Astrocyte (in vitro differentiated cells and primary cell): ENCODE results near the gene APBA2. TPM values are rescaled to one million over a fixed set of nuclear protein-coding genes. Genes with fewer than 3 reads are reported as not detected.

Experiments used
- DNase-seq: peaks from one replicate; pipeline ENCODE4 v3.0.0-alpha.2; 2010; ENCODE audit warnings: low read depth
- FAIRE-seq: peaks from 2 replicates; lab custom pipeline; 2011; peaks lifted over from hg19 to GRCh38; lab: Jason Lieb, UNC
- H2AFZ ChIP-seq: 2 replicates; pipeline ENCODE4 v1.6.0; 2012; ENCODE audit warnings: low read depth, low read length, inconsistent platforms
- H3K27ac ChIP-seq: 2 replicates; pipeline ENCODE4 v1.5.1; 2011; ENCODE audit warnings: low read depth, low read length, inconsistent platforms
- H3K27me3 ChIP-seq: 2 replicates; pipeline ENCODE4 v1.6.0; 2011; ENCODE audit warnings: low read length, inconsistent platforms; ENCODE audit not compliant: insufficient read depth
- H3K36me3 ChIP-seq: 2 replicates; pipeline ENCODE4 v1.5.1; 2011; ENCODE audit warnings: low read length, inconsistent platforms; ENCODE audit not compliant: insufficient read depth
- H3K4me1 ChIP-seq: 2 replicates; pipeline ENCODE4 v1.5.1; 2011; ENCODE audit warnings: low read length, inconsistent platforms; ENCODE audit not compliant: insufficient read depth
- H3K4me2 ChIP-seq: 2 replicates; pipeline ENCODE4 v1.6.0; 2012; ENCODE audit warnings: low read length, inconsistent platforms
- H3K4me3 ChIP-seq: 2 replicates; pipeline ENCODE4 v1.5.1; 2011; ENCODE audit warnings: low read depth, mild to moderate bottlenecking, low read length, inconsistent platforms; ENCODE audit not compliant: insufficient read depth
- H3K79me2 ChIP-seq: 2 replicates; pipeline ENCODE4 v1.6.0; 2012; ENCODE audit warnings: mild to moderate bottlenecking, low read length, inconsistent platforms; ENCODE audit not compliant: insufficient read depth
- H3K9ac ChIP-seq: 2 replicates; pipeline ENCODE4 v1.6.0; 2012; ENCODE audit warnings: mild to moderate bottlenecking, low read length, inconsistent platforms
- H3K9me3 ChIP-seq: 2 replicates; pipeline ENCODE4 v1.5.1; 2012; ENCODE audit warnings: low read depth, mild to moderate bottlenecking, low read length, inconsistent platforms; ENCODE audit not compliant: insufficient read depth
- H4K20me1 ChIP-seq: 2 replicates; pipeline ENCODE4 v1.6.0; 2012; ENCODE audit warnings: low read length, inconsistent platforms; ENCODE audit not compliant: insufficient read depth
- H3K27ac Mint-ChIP-seq: one replicate; pipeline ENCODE4 v1.8.0; 2021; ENCODE audit warnings: mild to moderate bottlenecking, mixed read lengths; ENCODE audit not compliant: unreplicated experiment
- H3K27me3 Mint-ChIP-seq: one replicate; pipeline ENCODE4 v1.8.0; 2021; ENCODE audit warnings: low read depth, mixed read lengths; ENCODE audit not compliant: unreplicated experiment
- H3K36me3 Mint-ChIP-seq: one replicate; pipeline ENCODE4 v1.8.0; 2021; ENCODE audit warnings: low read depth, mixed read lengths; ENCODE audit not compliant: unreplicated experiment
- H3K4me1 Mint-ChIP-seq: one replicate; pipeline ENCODE4 v1.8.0; 2021; ENCODE audit warnings: low read depth, mixed read lengths; ENCODE audit not compliant: unreplicated experiment
- H3K4me3 Mint-ChIP-seq: one replicate; pipeline ENCODE4 v1.8.0; 2021; ENCODE audit warnings: mild to moderate bottlenecking, moderate library complexity, mixed read lengths; ENCODE audit not compliant: unreplicated experiment
- H3K9me3 Mint-ChIP-seq: one replicate; pipeline ENCODE4 v1.8.0; 2021; ENCODE audit warnings: mild to moderate bottlenecking, mixed read lengths; ENCODE audit not compliant: unreplicated experiment
- CTCF ChIP-seq: IDR thresholded peaks from 2 replicates; pipeline ENCODE4 v1.5.1; 2011; ENCODE audit warnings: low read depth, mild to moderate bottlenecking, inconsistent platforms, low read length, moderate library complexity; ENCODE audit not compliant: insufficient read depth
- EZH2 ChIP-seq: IDR thresholded peaks from 2 replicates; pipeline ENCODE4 v1.6.1; 2012; ENCODE audit warnings: mild to moderate bottlenecking, low read length, inconsistent platforms; ENCODE audit not compliant: insufficient read depth
- total RNA-seq: library from RNA; stranded (reverse); gene quantifications from 2 replicates; pipeline ENCODE4 v1.2.1, GENCODE V29; 2021

APBA2 gene
- total RNA-seq, 1 donor from 2014 or later: 15.2 TPM

GRCh38 chr15:28917791-28918140, 32.0 kb downstream of the APBA2 start:
- Histone ChIP-seq H3K36me3 (no peaks in the 10 kb centered on the region), H3K9me3 (no peaks in the 10 kb centered on the region), H2AFZ (no peak overlapping the region), H3K4me1 (no peaks in the 10 kb centered on the region), H3K27ac (no peak overlapping the region), H3K4me3 (no peak overlapping the region), H3K9ac (no peak overlapping the region), H3K79me2 (peaks cover 19% of the 10 kb centered on the region), H4K20me1 (peaks cover 32% of the 10 kb centered on the region), H3K4me2 (no peak overlapping the region), H3K27me3 (no peaks in the 10 kb centered on the region)
- Mint-ChIP-seq H3K4me3 (no peak overlapping the region), H3K27ac (no peak overlapping the region), H3K36me3 (no peaks in the 10 kb centered on the region), H3K9me3 (no peaks in the 10 kb centered on the region), H3K27me3 (peaks cover 4% of the 10 kb centered on the region), H3K4me1 (no peaks in the 10 kb centered on the region)
- no peak for FAIRE-seq
- TF ChIP-seq EZH2 (no peak), CTCF (no peak)
- DNase-seq: no peak

GRCh38 chr15:28918141-28918983, 32.6 kb downstream of the APBA2 start:
- Mint-ChIP-seq H3K27me3 (peaks cover 4% of the 10 kb centered on the region), H3K36me3 (no peaks in the 10 kb centered on the region), H3K27ac (no peak overlapping the region), H3K4me3 (no peak overlapping the region), H3K4me1 (no peaks in the 10 kb centered on the region), H3K9me3 (no peaks in the 10 kb centered on the region)
- Histone ChIP-seq H2AFZ (no peak overlapping the region), H3K4me2 (no peak overlapping the region), H4K20me1 (peaks cover 26% of the 10 kb centered on the region), H3K9me3 (no peaks in the 10 kb centered on the region), H3K27me3 (no peaks in the 10 kb centered on the region), H3K79me2 (peaks cover 13% of the 10 kb centered on the region), H3K4me3 (no peak overlapping the region), H3K4me1 (no peaks in the 10 kb centered on the region), H3K9ac (no peak overlapping the region), H3K27ac (no peak overlapping the region), H3K36me3 (no peaks in the 10 kb centered on the region)
- DNase-seq (no peak), FAIRE-seq (no peak)
- TF ChIP-seq CTCF (no peak), EZH2 (no peak)

- peaks cover 5% of the 10 kb centered on the region for H3K36me3 Mint-ChIP-seq
- DNase-seq: no peak
- H3K4me1 Mint-ChIP-seq: no peaks in the 10 kb centered on the region
- no peak overlapping the region for H3K27ac Mint-ChIP-seq
- no peak overlapping the region for H3K4me3 Mint-ChIP-seq
- H3K36me3 ChIP-seq: no peaks in the 10 kb centered on the region
- no peak overlapping the region for H3K27ac ChIP-seq
- no peaks in the 10 kb centered on the region for H3K9me3 Mint-ChIP-seq
- H3K9ac ChIP-seq: no peak overlapping the region
- no peak for FAIRE-seq
- TF ChIP-seq CTCF (no peak), EZH2 (no peak)
- no peaks in the 10 kb centered on the region for H3K27me3 ChIP-seq
- no peaks in the 10 kb centered on the region for H3K4me1 ChIP-seq
- no peak overlapping the region for H3K4me2 ChIP-seq
- H2AFZ ChIP-seq: no peak overlapping the region
- H3K27me3 Mint-ChIP-seq: peaks cover 4% of the 10 kb centered on the region
- no peaks in the 10 kb centered on the region for H3K9me3 ChIP-seq
- peaks cover 13% of the 10 kb centered on the region for H3K79me2 ChIP-seq
- H3K4me3 ChIP-seq: no peak overlapping the region
- peaks cover 24% of the 10 kb centered on the region for H4K20me1 ChIP-seq
Measured at GRCh38 chr15:28919201-28919635, 33.4 kb downstream of the APBA2 start.
